Heart left ventricle (tissue), 16 donors: ENCODE measurements around the gene SPARC. TPM values are rescaled to one million over a fixed set of nuclear protein-coding genes. Genes with fewer than 3 reads are reported as not detected.
A peak's percentile ranks its signal among the peaks of the same experiment; 100 is the strongest.

ENCODE experiments used
- ATAC-seq, 4 donors: fragments of 200-7000 bp; cut with Tn5 transposase; one replicate each; pipeline ENCODE4 v1.9.1; 2020 to 2022; ENCODE audit warnings: moderate library complexity in 4 of 4, mild to moderate bottlenecking in 3 of 4, moderate number of reproducible peaks in 1 of 4
- DNase-seq, 5 donors: peaks; one replicate each; pipeline ENCODE4 v3.0.0-alpha.2; 2020
- H3K27ac ChIP-seq, 12 donors: fragments of 200-600 bp; sonication (generic) in 4 of 12; one replicate each; pipeline versions ENCODE4 v1.5.0 to v1.8.0; 2016 to 2022; ENCODE audit warnings: mild to moderate bottlenecking in 2 of 12
- H3K27me3 ChIP-seq, 9 donors: fragments of 200-600 bp; sonication (generic) in 2 of 9; one replicate each; pipeline versions ENCODE4 v1.5.1 to v1.8.0; 2016 to 2022; ENCODE audit warnings: mild to moderate bottlenecking in 3 of 9
- H3K36me3 ChIP-seq, 9 donors: fragments of 200-600 bp; sonication (generic) in 2 of 9; one replicate each; pipeline versions ENCODE4 v1.5.0 to v1.8.0; 2018 to 2022; ENCODE audit warnings: mild to moderate bottlenecking in 2 of 9
- H3K4me1 ChIP-seq, 12 donors: fragments of 200-600 bp; sonication (generic) in 4 of 12; one replicate each; pipeline versions ENCODE4 v1.5.0 to v1.8.0; 2016 to 2022; ENCODE audit warnings: mild to moderate bottlenecking in 3 of 12
- H3K4me3 ChIP-seq, 12 donors: fragments of 200-600 bp; sonication (generic) in 4 of 12; one replicate each; pipeline versions ENCODE4 v1.5.0 to v1.8.0; 2017 to 2022; ENCODE audit warnings: mild to moderate bottlenecking in 9 of 12, moderate library complexity in 4 of 12
- H3K9me3 ChIP-seq, 12 donors: fragments of 200-600 bp; sonication (generic) in 4 of 12; one replicate each; pipeline versions ENCODE4 v1.5.0 to v1.8.0; 2016 to 2022; ENCODE audit warnings: mild to moderate bottlenecking in 1 of 12
- CTCF ChIP-seq, 12 donors: fragments of 200-600 bp; sonication (generic) in 4 of 12; IDR thresholded peaks; one replicate each; pipeline versions ENCODE4 v1.5.0 to v1.8.0; 2018 to 2022; ENCODE audit warnings: antibody characterized with exemption in 12 of 12, mild to moderate bottlenecking in 5 of 12
- POLR2A ChIP-seq, 2 donors: fragments of 450-650 bp; IDR thresholded peaks; one replicate each; pipeline ENCODE4 v1.6.1; 2017; ENCODE audit warnings: antibody characterized with exemption in 2 of 2, mild to moderate bottlenecking in 2 of 2, moderate library complexity in 2 of 2
- WGBS, 4 donors: extraction: QIAGEN DNeasy Blood & Tissue Kit in 2 of 4; methylation state at CpG; one replicate each; pipeline versions ENCODE4 v1.1.5 to v1.1.7; 2013 to 2018; 5-methylcytosine and 5-hydroxymethylcytosine counted together
- intact Hi-C, 10 donors: fragments of 100-400 bp; cut with DNase I; formaldehyde crosslinking; loops; one replicate each; pipeline versions ENCODE4 v1.11.1 to v1.14.2; 2022
- polyA plus RNA-seq, 2 donors: library from polyadenylated mRNA; stranded (reverse); fragments of 200-250 nt; gene quantifications; one replicate each; pipeline ENCODE4 v1.2.3, GENCODE V29; 2013
- total RNA-seq, 9 donors: library from RNA; depleted of rRNA in 2 of 9; stranded (reverse); fragments of >200 nt in 2 of 9; fragmentation: NEBNext Ultra II Directional in 3 of 9; extraction: Animal tissue kit (Norgen Biotek cat#: 25700) in 3 of 9; gene quantifications; one replicate each; pipeline versions ENCODE4 v1.1.0 to v1.2.4, GENCODE V29; 2016 to 2023
- donor health status: ischemic (EF 13 %, LVEDD 7.1; RV severe dilation, severe dysfunction).
- donor health status: healthy with polysubstance abuse.
- donor health status: DM: no; HTN: yes; CAD: no.
- donor health status: DM: no; HTN: no; CAD: no.
- donor health status: ischemic (EF 25% LVEDD 6.9; RV normal size, moderate dysfunction).
- donor health status: ischemic (EF 25% LVEDD 5.7; RV mildly dilated, moderate dysfunction).
- donor health status: healthy.
- donor health status: DM: yes; HTN: yes; CAD: no.
- donor health status: ischemic (EF 35%, LVEDD 5.7; RV mildly dilated, moderate dysfunction).
- donor health status: nonischemic (EF 11% LVEDD 7.7; RV severe dilation, severe dysfunction).
- donor health status: DM: yes; HTN: yes; CAD: no.
- donor health status: PGD.
- donor health status: ischemic (EF 29% LVEDD 5.4; RV normal size, mild dysfunction).
- donor health status: nonischemic (EF 23%, LVEDD 6.1; RV moderate dilation, normal function).

The SPARC gene
- total and polyA plus RNA-seq, 11 donors: 119 to 1,522 (median 471) TPM

DNA sequence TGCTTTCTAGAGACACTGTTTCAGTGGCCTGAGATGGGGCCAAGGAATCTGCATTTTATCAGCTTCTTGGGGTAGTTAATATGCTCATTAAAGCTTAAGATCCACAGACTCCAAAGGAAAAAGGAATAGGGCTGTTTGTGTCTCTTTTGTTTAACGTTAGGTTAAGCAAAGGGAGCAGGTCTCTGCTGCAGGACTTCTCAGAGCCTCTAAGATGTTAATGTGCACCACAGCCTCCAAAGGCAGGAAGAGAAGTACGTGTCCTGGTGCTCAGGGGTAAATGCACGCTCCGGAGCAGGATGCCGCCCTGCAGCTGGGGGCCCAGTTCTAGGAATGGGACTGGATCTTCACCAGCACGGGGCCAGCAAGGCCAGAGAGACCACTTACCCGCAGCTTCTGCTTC is 19.6 kb downstream of the SPARC start:
- H3K4me3 ChIP-seq: no peak overlapping the region
- WGBS, 4 donors: 59 to 75% (median 74%) methylated on average over 5 to 7 of the region's 7 CpGs
- intact Hi-C loops: loop anchor here in 3 of 10 donors (10.0 kb wide), 2 partner anchors 608 to 848 kb away; no protein-coding TSS in a partner anchor

GRCh38 chr5:151665613-151666012 is 21.1 kb downstream of the SPARC start:
- H3K4me1 ChIP-seq: peaks cover 5 to 87% (median 70%) of the 10 kb centered on the region in 12 donors
- H3K4me3 ChIP-seq: no peak overlapping the region
- no peak for TF ChIP-seq CTCF (IDR thresholded peaks at IDR 0.05)
- TF ChIP-seq POLR2A (IDR thresholded peaks at IDR 0.05): no peak
- H3K36me3 ChIP-seq: peaks cover 6 to 95% (median 78%) of the 10 kb centered on the region in 9 donors
- WGBS, 4 donors: 7 to 20% (median 14%) methylated on average over 2 of the region's 2 CpGs
- DNase-seq (no peak), ATAC-seq (peak in 2 of 4 donors; percentile 2 to 16)
- peak overlapping the region; percentile 75 to 89 (median 82) for H3K27ac ChIP-seq
- H3K27me3 ChIP-seq: no peaks in the 10 kb centered on the region
- intact Hi-C loops: loop anchor here in 3 of 10 donors (10.0 kb wide), 2 partner anchors 609 to 849 kb away; no protein-coding TSS in a partner anchor
- no peaks in the 10 kb centered on the region for H3K9me3 ChIP-seq

More for the DNA sequence above, 19.6 kb downstream of the SPARC start:
- TF ChIP-seq POLR2A (IDR thresholded peaks at IDR 0.05) (no peak), CTCF (IDR thresholded peaks at IDR 0.05) (no peak)
- no peak for DNase-seq
- Histone ChIP-seq H3K36me3 (peaks cover 6 to 100% (median 81%) of the 10 kb centered on the region in 9 donors), H3K27ac (peak overlapping the region in 10 of 12 donors; percentile 73 to 89 (median 80)), H3K27me3 (no peaks in the 10 kb centered on the region), H3K9me3 (no peaks in the 10 kb centered on the region), H3K4me1 (peaks cover 5 to 98% (median 82%) of the 10 kb centered on the region in 12 donors)
- ATAC-seq: no peak

GRCh38 chr5:151664694-151665585 is 21.8 kb downstream of the SPARC start:
- WGBS, 4 donors: 47 to 60% (median 54%) methylated on average over 5 to 6 of the region's 6 CpGs
- Histone ChIP-seq H3K36me3 (peaks cover 3 to 88% (median 73%) of the 10 kb centered on the region in 9 donors), H3K27ac (peak overlapping the region; percentile 75 to 89 (median 82)), H3K4me3 (no peak overlapping the region), H3K27me3 (no peaks in the 10 kb centered on the region), H3K4me1 (peaks cover 5 to 82% (median 63%) of the 10 kb centered on the region in 12 donors), H3K9me3 (no peaks in the 10 kb centered on the region)
- peak; percentile 64 to 76 (median 73) for DNase-seq
- intact Hi-C loops: loop anchor here in 5 of 10 donors (5.0 to 10.0 kb wide), 5 partner anchors 32 to 850 kb away; no protein-coding TSS in a partner anchor
- ATAC-seq: peak; percentile 22 to 46 (median 36)
- TF ChIP-seq CTCF (IDR thresholded peaks at IDR 0.05): no peak
- no peak for TF ChIP-seq POLR2A (IDR thresholded peaks at IDR 0.05)
